Rectal smooth muscle tissue (tissue), 1 donor: ENCODE data around the gene DSCAML1.
A peak's percentile ranks its signal among the peaks of the same experiment; 100 is the strongest.
"Not testable (repeated sequence)": the region's sequence is repeated elsewhere in the genome, so short reads cannot be mapped to it uniquely, and the experiment has no call there.

Source experiments
- H3K27ac ChIP-seq: one replicate; pipeline ENCODE4 v1.7.0; 2013; ENCODE audit warnings: low read depth, low read length, inconsistent platforms
- H3K27me3 ChIP-seq: one replicate; pipeline ENCODE4 v1.7.0; 2013; ENCODE audit warnings: low read length; ENCODE audit not compliant: control insufficient read depth, insufficient read depth
- H3K36me3 ChIP-seq: one replicate; pipeline ENCODE4 v1.7.0; 2013; ENCODE audit warnings: low read length; ENCODE audit not compliant: control insufficient read depth, insufficient read depth
- H3K4me1 ChIP-seq: one replicate; pipeline ENCODE4 v1.7.0; 2013; ENCODE audit warnings: low read length; ENCODE audit not compliant: control insufficient read depth, insufficient read depth
- H3K4me3 ChIP-seq: one replicate; pipeline ENCODE4 v1.7.0; 2013; ENCODE audit warnings: low read length
- H3K9ac ChIP-seq: one replicate; pipeline ENCODE4 v1.7.0; 2013; ENCODE audit warnings: low read length

Gene DSCAML1

GRCh38 chr11:117820516-117820915, 23.5 kb upstream of the DSCAML1 start:
- Histone ChIP-seq H3K36me3 (no peaks in the 10 kb centered on the region), H3K4me3 (no peak overlapping the region), H3K4me1 (peaks cover 11% of the 10 kb centered on the region), H3K27me3 (no peaks in the 10 kb centered on the region), H3K9ac (no peak overlapping the region), H3K27ac (no peak overlapping the region)

- Histone ChIP-seq H3K36me3 (no peaks in the 10 kb centered on the region), H3K27me3 (no peaks in the 10 kb centered on the region), H3K4me3 (no peak overlapping the region), H3K4me1 (peaks cover 10% of the 10 kb centered on the region), H3K27ac (no peak overlapping the region), H3K9ac (no peak overlapping the region)
Measured at GRCh38 chr11:117820071-117820470, 23.1 kb upstream of the DSCAML1 start.

- Histone ChIP-seq H3K27me3 (no peaks in the 10 kb centered on the region), H3K36me3 (no peaks in the 10 kb centered on the region), H3K4me1 (peaks cover 4% of the 10 kb centered on the region), H3K9ac (no peak overlapping the region), H3K4me3 (no peak overlapping the region), H3K27ac (no peak overlapping the region)
Measured at GRCh38 chr11:117819096-117820040, 22.4 kb upstream of the DSCAML1 start.

DNA sequence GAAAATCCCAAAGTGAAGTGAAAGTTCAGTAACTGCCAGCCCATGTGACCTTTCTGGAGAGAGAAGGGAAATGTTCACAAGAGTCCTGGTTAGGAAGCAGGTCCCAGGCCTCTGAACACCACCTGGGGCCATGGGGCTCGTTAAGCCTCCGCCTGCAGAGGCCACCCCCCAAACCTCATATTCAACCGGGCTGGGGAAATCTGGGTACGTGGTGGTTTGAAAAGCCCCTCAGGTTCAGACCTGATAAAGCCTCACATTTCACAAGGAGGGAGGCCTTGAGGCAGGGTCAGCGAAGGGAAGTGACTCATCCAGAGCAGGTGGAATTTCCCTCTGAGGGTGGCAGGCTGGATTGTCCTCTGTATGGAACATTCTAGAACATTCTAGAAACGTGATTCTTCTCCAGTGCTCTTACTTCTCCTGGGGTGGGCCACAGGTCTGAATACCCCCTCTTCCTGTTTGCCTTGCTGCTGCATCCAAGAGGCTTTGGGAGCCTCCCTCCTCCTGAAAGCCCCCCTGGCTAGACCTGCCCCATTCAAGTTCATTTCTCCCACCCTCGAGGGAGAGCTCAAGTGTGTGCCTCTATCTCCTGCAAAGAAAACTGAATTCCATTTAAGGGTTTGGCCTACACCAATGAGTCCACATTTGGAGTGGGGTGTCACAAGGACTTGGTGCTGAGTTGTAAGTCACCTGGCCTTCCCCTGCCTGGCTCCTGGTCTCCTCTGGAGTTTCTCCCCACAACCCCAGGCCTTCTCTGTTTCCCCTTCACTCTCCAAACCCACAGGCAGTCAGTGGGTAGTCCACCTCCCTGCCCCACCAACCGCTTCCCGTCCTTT, 21.2 kb upstream of the DSCAML1 start:
- Histone ChIP-seq H3K4me3 (no peak overlapping the region), H3K27ac (no peak overlapping the region), H3K36me3 (no peaks in the 10 kb centered on the region), H3K27me3 (no peaks in the 10 kb centered on the region), H3K9ac (no peak overlapping the region), H3K4me1 (no peaks in the 10 kb centered on the region)

DNA sequence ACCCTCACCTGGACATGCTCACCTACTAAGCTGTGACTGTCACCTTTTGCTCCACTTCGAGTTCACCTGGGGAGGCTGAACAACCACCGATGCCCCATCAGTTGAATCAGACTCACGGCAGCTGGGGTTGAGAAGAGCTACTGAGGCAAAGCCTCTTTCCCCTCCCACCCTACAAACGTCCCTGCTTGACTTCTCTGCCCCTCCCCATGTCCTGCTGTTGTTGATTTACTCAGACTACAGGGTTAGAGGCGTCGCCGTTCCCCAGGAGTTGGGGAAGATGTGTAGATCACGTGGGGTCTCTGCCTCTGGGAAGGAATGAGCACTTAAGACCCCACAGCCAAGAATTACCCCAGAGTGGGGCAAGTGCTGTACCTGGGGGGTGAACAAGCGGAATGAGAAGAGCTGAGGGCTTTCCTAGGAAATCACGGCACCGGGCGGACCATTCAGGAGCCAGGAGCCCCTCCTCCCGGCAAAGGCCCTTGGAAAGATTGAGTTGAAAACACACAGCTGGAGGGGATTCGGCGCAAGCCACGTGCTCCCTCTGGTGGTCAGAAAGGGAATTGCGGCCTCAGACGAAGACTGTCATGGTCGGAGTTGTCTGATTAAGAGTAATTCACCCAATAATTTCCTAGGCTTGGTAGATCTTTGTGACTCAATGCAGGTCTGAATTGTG, 20.5 kb upstream of the DSCAML1 start:
- Histone ChIP-seq H3K27me3 (no peaks in the 10 kb centered on the region), H3K4me3 (peak overlapping the region; percentile 42), H3K9ac (no peak overlapping the region), H3K4me1 (no peaks in the 10 kb centered on the region), H3K36me3 (no peaks in the 10 kb centered on the region), H3K27ac (no peak overlapping the region)

DNA sequence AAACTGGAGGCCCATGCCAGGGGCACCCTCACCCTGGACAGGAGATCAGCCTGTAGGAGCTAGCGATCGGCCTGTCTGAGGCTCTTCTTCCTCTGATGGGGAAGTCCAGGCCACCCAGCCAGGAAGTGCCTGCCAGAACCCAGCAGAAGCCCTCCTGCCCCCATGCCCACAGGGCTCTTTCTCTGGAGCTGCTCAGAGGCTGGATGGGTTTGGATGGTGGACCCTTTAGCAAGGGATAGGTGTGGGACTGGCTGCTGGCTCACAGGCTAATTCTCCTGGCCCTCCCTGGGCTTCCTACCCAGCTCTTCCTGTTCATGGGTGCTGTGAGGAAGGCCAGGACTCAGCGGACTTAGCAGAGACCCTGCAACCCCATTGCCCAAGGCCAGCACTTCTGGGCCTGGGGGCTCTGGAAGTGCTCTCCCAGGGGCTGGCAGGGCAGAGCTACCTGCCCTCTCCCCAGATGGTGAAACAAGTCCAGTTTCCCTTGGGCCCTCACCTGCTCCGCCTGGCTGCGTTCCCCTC, 19.9 kb upstream of the DSCAML1 start:
- H3K4me1 ChIP-seq = no peaks in the 10 kb centered on the region
- no peak overlapping the region for H3K27ac ChIP-seq
- no peaks in the 10 kb centered on the region for H3K27me3 ChIP-seq
- peak overlapping the region; percentile 33 for H3K4me3 ChIP-seq
- no peak overlapping the region for H3K9ac ChIP-seq
- no peaks in the 10 kb centered on the region for H3K36me3 ChIP-seq

- Histone ChIP-seq H3K9ac (no peak overlapping the region), H3K4me3 (no peak overlapping the region), H3K4me1 (no peaks in the 10 kb centered on the region), H3K27me3 (no peaks in the 10 kb centered on the region), H3K36me3 (no peaks in the 10 kb centered on the region), H3K27ac (no peak overlapping the region)
Measured at GRCh38 chr11:117816151-117816741, 19.2 kb upstream of the DSCAML1 start.

DNA sequence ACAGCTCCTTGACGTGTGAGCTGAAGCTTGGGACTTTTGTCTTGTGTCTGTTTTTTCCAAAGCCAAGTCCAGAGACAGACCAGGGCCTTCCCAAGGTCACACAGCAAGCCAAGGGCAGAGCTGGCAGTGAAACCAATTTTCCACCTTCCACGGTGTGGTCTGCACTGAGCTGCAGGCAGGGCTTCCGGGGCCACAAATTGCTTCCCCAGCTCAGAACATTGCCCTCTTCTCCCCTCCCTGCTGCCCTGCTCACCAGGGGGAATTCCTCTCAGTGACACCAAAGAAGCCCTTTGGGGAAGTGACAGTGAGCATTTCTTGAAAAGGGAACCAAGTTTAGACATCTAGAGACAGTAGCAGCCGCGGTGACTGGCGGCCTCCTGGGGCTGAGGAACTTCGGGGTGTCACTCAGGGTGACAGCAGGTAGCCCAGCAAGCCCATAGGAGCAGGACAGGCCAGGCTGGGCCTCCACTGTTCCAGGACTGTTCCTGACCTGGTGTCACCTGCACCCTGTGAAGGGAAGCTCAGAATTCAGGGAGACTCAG, 18.3 kb upstream of the DSCAML1 start:
- Histone ChIP-seq H3K27me3 (no peaks in the 10 kb centered on the region), H3K36me3 (no peaks in the 10 kb centered on the region), H3K9ac (no peak overlapping the region), H3K4me1 (no peaks in the 10 kb centered on the region), H3K4me3 (no peak overlapping the region), H3K27ac (no peak overlapping the region)

- Histone ChIP-seq H3K9ac (no peak overlapping the region), H3K27me3 (no peaks in the 10 kb centered on the region), H3K27ac (no peak overlapping the region), H3K4me1 (no peaks in the 10 kb centered on the region), H3K4me3 (no peak overlapping the region), H3K36me3 (no peaks in the 10 kb centered on the region)
Measured at GRCh38 chr11:117814766-117815261, 17.8 kb upstream of the DSCAML1 start.

- no peaks in the 10 kb centered on the region for H3K36me3 ChIP-seq
- H3K4me1 ChIP-seq = no peaks in the 10 kb centered on the region
- H3K4me3 ChIP-seq = no peak overlapping the region
- no peak overlapping the region for H3K27ac ChIP-seq
- no peaks in the 10 kb centered on the region for H3K27me3 ChIP-seq
- no peak overlapping the region for H3K9ac ChIP-seq
Measured at GRCh38 chr11:117814204-117814765, 17.3 kb upstream of the DSCAML1 start.

- H3K4me1 ChIP-seq, H3K27ac ChIP-seq, H3K9ac ChIP-seq, H3K4me3 ChIP-seq, H3K36me3 ChIP-seq, H3K27me3 ChIP-seq: not testable (repeated sequence)
Measured at GRCh38 chr11:117810056-117810451, 13.0 kb upstream of the DSCAML1 start.
